Omental fat pad (tissue), 4 donors: ENCODE measurements around the gene PEAK3. TPM values are rescaled to one million over a fixed set of nuclear protein-coding genes. Genes with fewer than 3 reads are reported as not detected.

Experiments
- ATAC-seq: fragments of 150-250 bp; one replicate; pipeline ENCODE4 v1.9.1; 2016; ENCODE audit warnings: mild to moderate bottlenecking, moderate library complexity; ENCODE audit not compliant: low FRiP score
- DNase-seq: peaks from one replicate; pipeline ENCODE4 v3.0.0-alpha.2; 2019; ENCODE audit warnings: low spot score
- CTCF ChIP-seq, 3 donors: fragments of 450-650 bp; IDR thresholded peaks; one replicate each; pipeline ENCODE4 v1.5.1; 2016 to 2017; ENCODE audit warnings: antibody characterized with exemption in 3 of 3, mild to moderate bottlenecking in 3 of 3, moderate library complexity in 2 of 3
- total RNA-seq, 4 donors: library from RNA; depleted of rRNA; stranded (reverse); fragments of >200 nt; gene quantifications; one replicate each; pipeline ENCODE4 v1.1.0, GENCODE V29; 2016

PEAK3 gene
- total RNA-seq, 4 donors from 2014 or later: 0.09 to 9.1 (median 1.3) TPM

GRCh38 chr19:2327773-2328400, 45.9 kb upstream of the PEAK3 start:
- no peak for TF ChIP-seq CTCF (IDR thresholded peaks at IDR 0.05)
- no peak for DNase-seq
- ATAC-seq: no peak

- no peak for DNase-seq
- no peak for ATAC-seq
- no peak for TF ChIP-seq CTCF (IDR thresholded peaks at IDR 0.05)
These were observed 44.9 kb upstream of the PEAK3 start for GRCh38 chr19:2326699-2327360.

- ATAC-seq (no peak), DNase-seq (no peak)
- no peak for TF ChIP-seq CTCF (IDR thresholded peaks at IDR 0.05)
These were observed 43.5 kb upstream of the PEAK3 start for GRCh38 chr19:2325281-2326046.

GRCh38 chr19:2324220-2324948, 42.4 kb upstream of the PEAK3 start:
- ATAC-seq (no peak), DNase-seq (no peak)
- TF ChIP-seq CTCF (IDR thresholded peaks at IDR 0.05): no peak

- TF ChIP-seq CTCF (IDR thresholded peaks at IDR 0.05): no peak
- ATAC-seq (no peak), DNase-seq (no peak)
These were observed 41.7 kb upstream of the PEAK3 start for GRCh38 chr19:2323707-2324106.

GRCh38 chr19:2321565-2322283, 39.7 kb upstream of the PEAK3 start:
- TF ChIP-seq CTCF (IDR thresholded peaks at IDR 0.05): no peak
- DNase-seq (no peak), ATAC-seq (no peak)
